Fibroblast of lung (primary cell): ENCODE data around the gene SPRYD3. TPM values are rescaled to one million over a fixed set of nuclear protein-coding genes. Genes with fewer than 3 reads are reported as not detected.

Source experiments
- DNase-seq, 2 donors: peaks; one replicate each; pipeline versions ENCODE4 v3.0.0 to v3.0.0-alpha.2; 2010; ENCODE audit warnings: low read depth in 2 of 2
- H2AFZ ChIP-seq: 2 replicates; pipeline ENCODE4 v1.5.1; 2012; ENCODE audit warnings: low read length, control low read depth, inconsistent platforms
- H3K27ac ChIP-seq: 2 replicates; pipeline ENCODE4 v1.5.1; 2011; ENCODE audit warnings: low read length, control low read depth; ENCODE audit not compliant: insufficient read depth
- H3K27me3 ChIP-seq: 2 replicates; pipeline ENCODE4 v1.5.1; 2011; ENCODE audit warnings: mild to moderate bottlenecking, low read length; ENCODE audit not compliant: control insufficient read depth, insufficient read depth
- H3K36me3 ChIP-seq: 2 replicates; pipeline ENCODE4 v1.5.1; 2011; ENCODE audit warnings: low read length; ENCODE audit not compliant: control insufficient read depth, insufficient read depth
- H3K4me1 ChIP-seq: 2 replicates; pipeline ENCODE4 v1.5.1; 2011; ENCODE audit warnings: low read length; ENCODE audit not compliant: control insufficient read depth, insufficient read depth; ENCODE audit errors: extremely low read depth
- H3K4me2 ChIP-seq: 2 replicates; pipeline ENCODE4 v1.5.1; 2011; ENCODE audit warnings: low read length, control low read depth; ENCODE audit not compliant: insufficient read depth; ENCODE audit errors: extremely low read depth
- H3K4me3 ChIP-seq, 4 experiments: fragments of 200-600 bp in 1 of 4; sonication (generic) in 1 of 4; replicated peaks in 1 of 4; 2 replicates each; pipeline ENCODE4 v1.5.1; 2011 to 2016; ENCODE audit warnings: low read length in 4 of 4, low read depth in 3 of 4, mild to moderate bottlenecking in 3 of 4, control low read depth in 2 of 4, inconsistent platforms in 1 of 4, mixed read lengths in 1 of 4; ENCODE audit not compliant: insufficient read depth in 1 of 4; ENCODE audit errors: control extremely low read depth in 1 of 4
- H3K79me2 ChIP-seq: 2 replicates; pipeline ENCODE4 v1.5.1; 2012; ENCODE audit warnings: mild to moderate bottlenecking, low read length, inconsistent platforms; ENCODE audit not compliant: control insufficient read depth, insufficient read depth
- H3K9ac ChIP-seq: 2 replicates; pipeline ENCODE4 v1.5.1; 2011; ENCODE audit warnings: mild to moderate bottlenecking, low read length, control low read depth; ENCODE audit not compliant: insufficient read depth
- H3K9me3 ChIP-seq: 2 replicates; pipeline ENCODE4 v1.5.1; 2012; ENCODE audit warnings: low read depth, low read length; ENCODE audit not compliant: control insufficient read depth, insufficient read depth
- H4K20me1 ChIP-seq: 2 replicates; pipeline ENCODE4 v1.5.1; 2011; ENCODE audit warnings: low read length; ENCODE audit not compliant: control insufficient read depth, insufficient read depth; ENCODE audit errors: extremely low read depth
- CTCF ChIP-seq, 2 donors: IDR thresholded peaks in 1 of 2; conservative IDR thresholded peaks in 1 of 2; 1 replicate in 1 of 2; 2 replicates in 1 of 2; pipeline ENCODE4 v1.5.1; 2011 to 2012; ENCODE audit warnings: low read length in 2 of 2, control low read depth in 1 of 2, inconsistent platforms in 1 of 2, low read depth in 1 of 2, mild to moderate bottlenecking in 1 of 2
- EZH2 ChIP-seq: IDR thresholded peaks from 2 replicates; pipeline ENCODE4 v1.5.1; 2012; ENCODE audit warnings: low read length, control low read depth, mild to moderate bottlenecking; ENCODE audit errors: missing control alignments
- polyA plus RNA-seq, 2 donors: library from polyadenylated mRNA; depleted of rRNA in 1 of 2; stranded (reverse) in 1 of 2; unstranded in 1 of 2; fragments of >200 nt; gene quantifications; 2 replicates each; pipeline ENCODE4 v1.2.1, GENCODE V29; 2011 to 2012; ENCODE audit warnings: missing spikeins in 1 of 2
- total RNA-seq: library from RNA; depleted of rRNA; stranded (reverse); fragments of >200 nt; gene quantifications from 2 replicates; pipeline ENCODE4 v1.2.1, GENCODE V29; 2014

SPRYD3 gene
- total and polyA plus RNA-seq, 2 donors (not counting 1 experiment from before 2014, with no cell fraction given), result 18.2 to 23.3 TPM

GRCh38 chr12:53094394-53094787 lies 15.2 kb upstream of the SPRYD3 start:
- Histone ChIP-seq H3K4me1 (peaks cover 11% of the 10 kb centered on the region), H2AFZ (peak overlapping the region; percentile 53), H3K9ac (no peak overlapping the region), H3K4me2 (no peak overlapping the region), H3K4me3 (no peak overlapping the region), H3K36me3 (no peaks in the 10 kb centered on the region), H3K27me3 (no peaks in the 10 kb centered on the region), H4K20me1 (no peaks in the 10 kb centered on the region), H3K79me2 (peaks cover 2% of the 10 kb centered on the region), H3K27ac (peak overlapping the region; percentile 23), H3K9me3 (no peaks in the 10 kb centered on the region)
- no peak for DNase-seq
- TF ChIP-seq EZH2, result no peak
- no peak for TF ChIP-seq CTCF (conservative IDR thresholded peaks at IDR 0.05 in 1 of 2, IDR thresholded peaks at IDR 0.05 in 1 of 2; ENCODE audit: low read depth in 1 of 2, low read length in 2 of 2)

- no peak for DNase-seq
- Histone ChIP-seq H3K36me3 (no peaks in the 10 kb centered on the region), H3K4me2 (no peak overlapping the region), H3K4me1 (peaks cover 8% of the 10 kb centered on the region), H2AFZ (peak overlapping the region; percentile 53), H3K9ac (no peak overlapping the region), H3K9me3 (no peaks in the 10 kb centered on the region), H3K27me3 (no peaks in the 10 kb centered on the region), H4K20me1 (no peaks in the 10 kb centered on the region), H3K4me3 (no peak overlapping the region), H3K79me2 (peaks cover 2% of the 10 kb centered on the region), H3K27ac (peak overlapping the region; percentile 23)
- TF ChIP-seq EZH2, result no peak
- TF ChIP-seq CTCF (conservative IDR thresholded peaks at IDR 0.05 in 1 of 2, IDR thresholded peaks at IDR 0.05 in 1 of 2; ENCODE audit: low read depth in 1 of 2, low read length in 2 of 2), result no peak
Observed at GRCh38 chr12:53093777-53094393, 14.7 kb upstream of the SPRYD3 start.

GRCh38 chr12:53091756-53092155 lies 12.6 kb upstream of the SPRYD3 start:
- Histone ChIP-seq H3K27ac (no peak overlapping the region), H2AFZ (no peak overlapping the region), H3K9me3 (no peaks in the 10 kb centered on the region), H3K36me3 (no peaks in the 10 kb centered on the region), H3K4me1 (peaks cover 5% of the 10 kb centered on the region), H4K20me1 (no peaks in the 10 kb centered on the region), H3K27me3 (no peaks in the 10 kb centered on the region), H3K79me2 (peaks cover under 1% of the 10 kb centered on the region), H3K4me2 (no peak overlapping the region), H3K9ac (no peak overlapping the region), H3K4me3 (no peak overlapping the region)
- DNase-seq, result no peak
- no peak for TF ChIP-seq CTCF (conservative IDR thresholded peaks at IDR 0.05 in 1 of 2, IDR thresholded peaks at IDR 0.05 in 1 of 2; ENCODE audit: low read depth in 1 of 2, low read length in 2 of 2)
- no peak for TF ChIP-seq EZH2
